ENCODE measurements around the gene IL34. TPM values are rescaled to one million over a fixed set of nuclear protein-coding genes. Genes with fewer than 3 reads are reported as not detected.

Gene IL34
- total and polyA plus RNA-seq, 2 of the 8 experiments (the other 6 are each of a cell fraction or from before 2014, with no cell fraction given) = 4.6 to 5.6 TPM

DNA sequence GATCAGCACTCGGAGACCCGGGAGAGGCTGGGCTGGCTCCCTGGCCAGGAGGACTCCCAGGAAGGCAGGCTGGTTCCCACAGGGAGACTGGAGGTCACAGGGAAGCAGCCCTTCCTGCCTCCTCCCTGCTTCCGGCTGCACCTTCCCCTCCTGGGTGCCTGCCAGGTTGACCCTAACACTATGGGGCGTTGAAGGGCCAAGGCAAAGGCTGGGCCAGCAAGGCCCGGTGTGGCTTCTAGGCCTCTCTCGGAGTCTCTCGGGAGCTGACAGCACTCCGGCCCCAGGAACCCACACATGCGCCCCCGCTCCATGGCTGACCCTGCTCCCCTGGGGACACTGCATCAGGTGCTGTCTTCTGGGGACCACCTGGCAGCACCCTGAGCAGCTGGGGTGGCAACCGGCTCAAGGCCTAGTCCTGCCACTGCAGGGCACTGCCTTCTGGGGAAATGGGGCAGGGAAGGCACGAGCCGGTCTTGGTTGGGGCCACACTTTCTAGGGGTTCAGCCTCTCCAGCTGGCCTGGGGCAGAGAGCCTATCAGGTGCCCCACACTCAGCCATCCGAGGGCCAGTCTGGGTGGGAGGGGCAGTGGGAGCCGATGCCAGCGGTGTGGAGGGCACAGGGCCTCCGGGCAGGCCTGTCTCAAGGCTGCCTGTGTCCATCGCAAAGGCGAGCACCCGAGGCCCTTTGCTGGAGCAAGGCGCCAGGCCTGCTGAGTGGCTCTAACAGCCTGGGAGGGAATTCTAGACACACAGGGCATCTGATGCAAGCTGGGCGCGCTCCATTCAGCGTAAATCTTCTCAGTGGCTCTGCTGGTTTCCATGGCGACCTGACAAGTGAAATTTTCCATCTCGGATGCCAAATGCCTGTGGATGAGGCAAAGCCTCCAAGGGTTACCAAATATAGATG is 45.1 kb downstream of the IL34 start:
- Histone ChIP-seq H3K4me3 (ENCODE audit: extremely low read depth in 1 of 4, insufficient read depth in 2 of 4, low read depth in 3 of 4, low read length in 4 of 4) (no peak overlapping the region), H3K14ac (ENCODE audit: insufficient read length) (no peak overlapping the region), H3K4me2 (ENCODE audit: insufficient read depth in 1 of 2, low read depth in 2 of 2, low read length in 2 of 2) (no peak overlapping the region), H3K23me2 (ENCODE audit: low read depth, low read length) (no peaks in the 10 kb centered on the region), H3K79me1 (ENCODE audit: low read depth, low read length) (no peaks in the 10 kb centered on the region; the same call in 1 of the 2 replicates), H3K56ac (replicated peaks; ENCODE audit: insufficient read length, low read depth, low read length) (no peak overlapping the region), H2AK5ac (ENCODE audit: low read depth, low read length) (no peak overlapping the region), H3K9me3 (ENCODE audit: insufficient read depth in 2 of 2, low read depth in 1 of 2, low read length in 1 of 2) (no peaks in the 10 kb centered on the region), H2BK12ac (ENCODE audit: low read depth, low read length) (no peak overlapping the region), H3K4me1 (replicated peaks in 1 of 4; ENCODE audit: control insufficient read depth in 3 of 4, insufficient read depth in 4 of 4, low read length in 3 of 4) (peaks cover 5 to 43% (median 30%) of the 10 kb centered on the region in 4 experiments), H2BK5ac (ENCODE audit: low read depth, low read length) (peak overlapping the region; percentile 35; the same call in 1 of the 2 replicates), H4K20me1 (replicated peaks in 1 of 2; ENCODE audit: control insufficient read depth in 1 of 2, insufficient read depth in 2 of 2, low read length in 2 of 2) (peaks cover 0 to 1% of the 10 kb centered on the region in 2 experiments), H3K36me3 (ENCODE audit: control insufficient read depth in 2 of 4, insufficient read depth in 4 of 4, low read length in 3 of 4) (no peaks in the 10 kb centered on the region), H2BK120ac (replicated peaks; ENCODE audit: low read depth, low read length) (no peak overlapping the region), H2AFZ (ENCODE audit: low read length) (no peak overlapping the region), H3K4ac (replicated peaks; ENCODE audit: insufficient read length, low read depth, low read length) (no peak overlapping the region), H3K27me3 (replicated peaks in 1 of 4; ENCODE audit: control insufficient read depth in 3 of 4, extremely low read depth in 1 of 4, insufficient read depth in 3 of 4, low read length in 3 of 4) (no peaks in the 10 kb centered on the region; a peak in 1 of 7 replicates), H3K18ac (ENCODE audit: extremely low read depth, low read length) (no peak overlapping the region), H3K9ac (replicated peaks in 1 of 4; ENCODE audit: extremely low read depth in 1 of 4, low read depth in 3 of 4, low read length in 3 of 4) (no peak overlapping the region), H2BK20ac (ENCODE audit: low read length) (no peak overlapping the region), H3K23ac (ENCODE audit: insufficient read length) (no peak overlapping the region), H4K91ac (replicated peaks; ENCODE audit: insufficient read length, low read length) (no peak overlapping the region), H4K8ac (ENCODE audit: extremely low read depth, insufficient read depth, low read length) (peak overlapping the region; percentile 62; the same call in 1 of the 2 replicates), H3K27ac (ENCODE audit: low read depth, low read length) (no peak overlapping the region), H2BK15ac (ENCODE audit: low read length) (no peak overlapping the region), H3K79me2 (ENCODE audit: control insufficient read depth in 1 of 2, insufficient read depth in 2 of 2, low read length in 2 of 2) (no peaks in the 10 kb centered on the region), H4K5ac (ENCODE audit: insufficient read length, low read depth, low read length) (no peak overlapping the region)
- POLR2A ChIA-PET (ENCODE audit: partially characterized antibody) = interaction anchor here (0.9 to 1.7 kb wide), 4 partner anchors 9 to 17 kb away, joined by 3 to 4 read pairs (median 3); no protein-coding TSS in a partner anchor
- CTCF ChIA-PET (ENCODE audit: partially characterized antibody) = interaction anchor here (0.5 to 6.8 kb wide), 6 partner anchors 11 to 160 kb away, joined by 3 to 57 read pairs (median 12); no protein-coding TSS in a partner anchor
- FAIRE-seq (no peak), DNase-seq (ENCODE audit: low read depth in 1 of 2, low spot score in 2 of 2) (no peak)
- TF ChIP-seq RBBP5 (IDR thresholded peaks at IDR 0.05; ENCODE audit: borderline replicate concordance, low read depth, low read length) = no peak
- WGBS, 2 experiments (ENCODE audit: extremely low coverage in 1 of 2, insufficient coverage in 1 of 2, insufficient read length in 1 of 2, insufficient replicate concordance in 2 of 2, low coverage in 1 of 2, low lambda C conversion rate in 2 of 2, missing lambda C conversion rate in 1 of 2) = 95% methylated on average over 23 of the region's 26 CpGs; no CpG with 5 or more reads in 1 of the 2 experiments

Data from H1 (cell line).